Caco-2 (cell line): ENCODE results near the gene BBS12. TPM values are rescaled to one million over a fixed set of nuclear protein-coding genes. Genes with fewer than 3 reads are reported as not detected.

Experiments
- BruUV-seq: library from RNA; stranded (reverse); fragments of 400-500 nt; replicated peaks from 2 replicates; lab custom pipeline; 2021; lab: Mats Ljungman, UMichigan
- CTCF ChIA-PET: fragments of 300-600 bp; sonication (Branson Sonifier 250); formaldehyde crosslinking; loops from one replicate; lab custom pipeline; 2022; ENCODE audit warnings: antibody characterized with exemption; lab: Charles Lee
- POLR2A ChIA-PET: fragments of 300-600 bp; sonication (Branson Sonifier 250); formaldehyde crosslinking; loops from one replicate; lab custom pipeline; 2022; ENCODE audit warnings: antibody characterized with exemption; lab: Charles Lee
- DNase-seq, 2 experiments: peaks; one replicate each; pipeline versions ENCODE4 v3.0.0 to v3.0.0-alpha.2; 2020 to 2022
- H3K27me3 ChIP-seq: replicated peaks from 2 replicates; pipeline ENCODE4 v1.6.0; 2011; ENCODE audit warnings: low read length; ENCODE audit not compliant: control insufficient read depth, insufficient read depth
- H3K36me3 ChIP-seq: 2 replicates; pipeline ENCODE4 v1.5.1; 2011; ENCODE audit warnings: low read length; ENCODE audit not compliant: control insufficient read depth, insufficient read depth
- H3K4me1 ChIP-seq: fragments of 250-450 bp; sonication (Bioruptor Pico); 2 replicates; pipeline ENCODE4 v1.5.1; 2020; ENCODE audit warnings: mild to moderate bottlenecking
- H3K4me3 ChIP-seq: 2 replicates; pipeline ENCODE4 v1.5.1; 2011; ENCODE audit warnings: low read depth, mild to moderate bottlenecking, control low read depth, low read length
- H3K9me3 ChIP-seq: fragments of 250-450 bp; sonication (Bioruptor Pico); 2 replicates; pipeline ENCODE4 v1.5.1; 2020; ENCODE audit warnings: mild to moderate bottlenecking, moderate library complexity
- H3K27ac Mint-ChIP-seq: one replicate; pipeline ENCODE4 v1.8.0; 2022; ENCODE audit warnings: mixed read lengths; ENCODE audit not compliant: unreplicated experiment
- H3K27me3 Mint-ChIP-seq: one replicate; pipeline ENCODE4 v1.8.0; 2022; ENCODE audit warnings: mixed read lengths; ENCODE audit not compliant: insufficient read depth, unreplicated experiment
- H3K36me3 Mint-ChIP-seq: one replicate; pipeline ENCODE4 v1.8.0; 2022; ENCODE audit warnings: mild to moderate bottlenecking, mixed read lengths; ENCODE audit not compliant: insufficient read depth, unreplicated experiment
- H3K4me1 Mint-ChIP-seq: one replicate; pipeline ENCODE4 v1.8.0; 2022; ENCODE audit warnings: low read depth, mixed read lengths; ENCODE audit not compliant: unreplicated experiment
- H3K4me3 Mint-ChIP-seq: one replicate; pipeline ENCODE4 v1.8.0; 2022; ENCODE audit warnings: mild to moderate bottlenecking, moderate library complexity, mixed read lengths; ENCODE audit not compliant: unreplicated experiment
- H3K9me3 Mint-ChIP-seq: one replicate; pipeline ENCODE4 v1.8.0; 2022; ENCODE audit warnings: mixed read lengths; ENCODE audit not compliant: unreplicated experiment
- intact Hi-C: fragments of 100-400 bp; cut with micrococcal nuclease; formaldehyde crosslinking; loops from one replicate; pipeline ENCODE4 v1.10.0; 2022; ENCODE audit not compliant: unreplicated experiment
- total RNA-seq: library from RNA; stranded (reverse); gene quantifications from 2 replicates; pipeline ENCODE4 v1.2.3, GENCODE V29; 2022
- TF ChIP-seq, protein P1 (sequence below), 2 experiments: fragments of 200-600 bp in 1 of 2; IDR thresholded peaks; 1 replicate in 1 of 2; 2 replicates in 1 of 2; pipeline versions ENCODE4 v1.5.1 to v1.8.0; 2011 to 2022; ENCODE audit warnings: antibody characterized with exemption in 1 of 2, control low read depth in 1 of 2, inconsistent platforms in 1 of 2, low read depth in 1 of 2, low read length in 1 of 2, mild to moderate bottlenecking in 1 of 2, moderate library complexity in 1 of 2; ENCODE audit not compliant: insufficient read depth in 1 of 2, severe bottlenecking in 1 of 2, unreplicated experiment in 1 of 2

BBS12 gene
- total RNA-seq, 1 experiment from 2014 or later, result 2.7 TPM

DNA sequence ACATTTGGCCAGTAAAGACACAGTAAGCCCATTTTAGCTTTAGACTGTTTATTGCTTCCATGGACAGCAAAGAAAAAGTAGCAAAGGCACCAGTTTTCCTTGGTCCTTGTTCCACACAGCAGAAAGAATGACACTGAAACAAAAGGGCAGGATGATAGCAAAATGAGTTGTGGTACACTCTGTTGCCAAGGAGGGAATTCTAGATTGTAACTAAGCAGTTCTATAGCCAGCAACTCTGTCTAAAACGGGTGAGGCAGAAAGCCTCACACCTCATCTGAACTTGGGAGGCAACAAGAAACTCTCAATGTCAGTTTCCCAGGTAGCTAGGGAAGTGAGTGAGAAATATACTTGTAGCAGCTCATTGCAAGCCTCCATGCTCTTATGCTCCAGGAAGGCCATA lies 39.2 kb downstream of the BBS12 start:
- H3K9me3 ChIP-seq, result no peaks in the 10 kb centered on the region
- intact Hi-C loops, result no loop called here
- BruUV-seq, result no TSS peak
- peaks cover 14% of the 10 kb centered on the region for H3K4me1 ChIP-seq
- no peak for DNase-seq
- Mint-ChIP-seq H3K9me3 (no peaks in the 10 kb centered on the region), H3K4me3 (no peak overlapping the region), H3K36me3 (no peaks in the 10 kb centered on the region), H3K27ac (no peak overlapping the region), H3K27me3 (no peaks in the 10 kb centered on the region), H3K4me1 (no peaks in the 10 kb centered on the region)
- no peaks in the 10 kb centered on the region for H3K36me3 ChIP-seq
- no peaks in the 10 kb centered on the region for H3K27me3 ChIP-seq
- TF ChIP-seq, protein P1, sequence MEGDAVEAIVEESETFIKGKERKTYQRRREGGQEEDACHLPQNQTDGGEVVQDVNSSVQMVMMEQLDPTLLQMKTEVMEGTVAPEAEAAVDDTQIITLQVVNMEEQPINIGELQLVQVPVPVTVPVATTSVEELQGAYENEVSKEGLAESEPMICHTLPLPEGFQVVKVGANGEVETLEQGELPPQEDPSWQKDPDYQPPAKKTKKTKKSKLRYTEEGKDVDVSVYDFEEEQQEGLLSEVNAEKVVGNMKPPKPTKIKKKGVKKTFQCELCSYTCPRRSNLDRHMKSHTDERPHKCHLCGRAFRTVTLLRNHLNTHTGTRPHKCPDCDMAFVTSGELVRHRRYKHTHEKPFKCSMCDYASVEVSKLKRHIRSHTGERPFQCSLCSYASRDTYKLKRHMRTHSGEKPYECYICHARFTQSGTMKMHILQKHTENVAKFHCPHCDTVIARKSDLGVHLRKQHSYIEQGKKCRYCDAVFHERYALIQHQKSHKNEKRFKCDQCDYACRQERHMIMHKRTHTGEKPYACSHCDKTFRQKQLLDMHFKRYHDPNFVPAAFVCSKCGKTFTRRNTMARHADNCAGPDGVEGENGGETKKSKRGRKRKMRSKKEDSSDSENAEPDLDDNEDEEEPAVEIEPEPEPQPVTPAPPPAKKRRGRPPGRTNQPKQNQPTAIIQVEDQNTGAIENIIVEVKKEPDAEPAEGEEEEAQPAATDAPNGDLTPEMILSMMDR (IDR thresholded peaks at IDR 0.05; ENCODE audit: insufficient read depth in 1 of 2, low read depth in 1 of 2, low read length in 1 of 2, severe bottlenecking in 1 of 2, unreplicated experiment in 1 of 2), result no peak
- H3K4me3 ChIP-seq, result no peak overlapping the region
- POLR2A ChIA-PET, result no interaction called here
- CTCF ChIA-PET, result no interaction called here

DNA sequence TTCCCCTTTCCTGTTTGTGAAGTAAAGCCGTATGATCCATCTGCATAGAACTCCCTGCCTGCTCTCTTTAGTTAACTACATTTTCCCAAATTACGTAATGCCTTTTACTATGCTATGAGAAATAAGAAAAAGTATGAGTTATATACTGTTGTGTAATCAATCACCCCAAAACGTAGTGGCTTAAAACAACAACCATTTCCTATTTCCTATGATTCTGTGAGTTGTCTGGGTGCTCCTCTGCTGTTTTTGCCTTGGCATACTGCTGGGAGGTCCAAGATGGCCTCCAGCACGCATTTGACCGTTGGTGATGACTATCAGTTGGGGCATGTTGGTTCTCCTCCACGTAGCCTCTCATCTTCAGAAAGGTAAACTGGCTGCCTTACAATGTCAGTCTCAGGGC lies 39.8 kb downstream of the BBS12 start:
- H3K4me3 ChIP-seq, result no peak overlapping the region
- H3K27me3 ChIP-seq, result no peaks in the 10 kb centered on the region
- intact Hi-C loops, result no loop called here
- H3K27ac Mint-ChIP-seq, result no peak overlapping the region
- H3K36me3 Mint-ChIP-seq, result no peaks in the 10 kb centered on the region
- no peaks in the 10 kb centered on the region for H3K9me3 Mint-ChIP-seq
- POLR2A ChIA-PET, result no interaction called here
- no peaks in the 10 kb centered on the region for H3K9me3 ChIP-seq
- DNase-seq, result no peak
- H3K36me3 ChIP-seq, result no peaks in the 10 kb centered on the region
- CTCF ChIA-PET, result no interaction called here
- BruUV-seq, result no TSS peak
- H3K4me1 Mint-ChIP-seq, result no peaks in the 10 kb centered on the region
- H3K27me3 Mint-ChIP-seq, result no peaks in the 10 kb centered on the region
- peaks cover 8% of the 10 kb centered on the region; the same call in 1 of the 2 replicates for H3K4me1 ChIP-seq
- TF ChIP-seq, protein P1 (IDR thresholded peaks at IDR 0.05; ENCODE audit: insufficient read depth in 1 of 2, low read depth in 1 of 2, low read length in 1 of 2, severe bottlenecking in 1 of 2, unreplicated experiment in 1 of 2), result no peak
- H3K4me3 Mint-ChIP-seq, result no peak overlapping the region

DNA sequence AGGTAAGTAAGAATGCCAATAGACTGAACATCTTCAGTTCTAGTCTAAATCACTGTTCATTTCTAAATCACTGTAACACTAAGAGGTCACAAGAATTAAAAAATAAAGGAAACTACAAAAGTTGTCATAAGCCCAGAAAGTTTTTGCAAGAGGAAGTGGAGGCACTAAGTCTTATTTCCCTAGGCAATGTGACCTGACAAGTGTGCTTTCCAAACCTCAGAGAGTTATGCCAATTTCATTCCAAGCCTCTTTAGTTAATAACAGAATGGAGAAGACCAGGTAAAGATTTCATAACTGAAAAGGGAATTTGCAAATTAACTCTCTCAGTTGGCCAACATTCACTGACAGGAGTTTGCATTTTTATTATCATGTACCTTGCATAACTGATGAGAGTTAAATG lies 40.5 kb downstream of the BBS12 start:
- no peaks in the 10 kb centered on the region for H3K4me1 Mint-ChIP-seq
- Histone ChIP-seq H3K27me3 (no peaks in the 10 kb centered on the region), H3K4me1 (0 out of 2 replicates have a peak, but pooled peaks cover 7% of the 10 kb centered on the region), H3K4me3 (no peak overlapping the region), H3K36me3 (no peaks in the 10 kb centered on the region), H3K9me3 (no peaks in the 10 kb centered on the region)
- no peak overlapping the region for H3K4me3 Mint-ChIP-seq
- H3K9me3 Mint-ChIP-seq, result no peaks in the 10 kb centered on the region
- H3K27ac Mint-ChIP-seq, result no peak overlapping the region
- CTCF ChIA-PET, result no interaction called here
- no peaks in the 10 kb centered on the region for H3K36me3 Mint-ChIP-seq
- intact Hi-C loops, result no loop called here
- BruUV-seq, result no TSS peak
- H3K27me3 Mint-ChIP-seq, result no peaks in the 10 kb centered on the region
- POLR2A ChIA-PET, result no interaction called here
- DNase-seq, result no peak
- TF ChIP-seq, protein P1 (IDR thresholded peaks at IDR 0.05; ENCODE audit: insufficient read depth in 1 of 2, low read depth in 1 of 2, low read length in 1 of 2, severe bottlenecking in 1 of 2, unreplicated experiment in 1 of 2), result no peak
